GM15510 (cell line): ENCODE results near the gene ADGRD1.

Experiments used
- POLR2A ChIP-seq: IDR thresholded peaks from 3 replicates; pipeline ENCODE4 v1.6.1; 2011; ENCODE audit warnings: borderline replicate concordance; ENCODE audit not compliant: insufficient read length; ENCODE audit errors: extremely low read depth

The ADGRD1 gene

DNA sequence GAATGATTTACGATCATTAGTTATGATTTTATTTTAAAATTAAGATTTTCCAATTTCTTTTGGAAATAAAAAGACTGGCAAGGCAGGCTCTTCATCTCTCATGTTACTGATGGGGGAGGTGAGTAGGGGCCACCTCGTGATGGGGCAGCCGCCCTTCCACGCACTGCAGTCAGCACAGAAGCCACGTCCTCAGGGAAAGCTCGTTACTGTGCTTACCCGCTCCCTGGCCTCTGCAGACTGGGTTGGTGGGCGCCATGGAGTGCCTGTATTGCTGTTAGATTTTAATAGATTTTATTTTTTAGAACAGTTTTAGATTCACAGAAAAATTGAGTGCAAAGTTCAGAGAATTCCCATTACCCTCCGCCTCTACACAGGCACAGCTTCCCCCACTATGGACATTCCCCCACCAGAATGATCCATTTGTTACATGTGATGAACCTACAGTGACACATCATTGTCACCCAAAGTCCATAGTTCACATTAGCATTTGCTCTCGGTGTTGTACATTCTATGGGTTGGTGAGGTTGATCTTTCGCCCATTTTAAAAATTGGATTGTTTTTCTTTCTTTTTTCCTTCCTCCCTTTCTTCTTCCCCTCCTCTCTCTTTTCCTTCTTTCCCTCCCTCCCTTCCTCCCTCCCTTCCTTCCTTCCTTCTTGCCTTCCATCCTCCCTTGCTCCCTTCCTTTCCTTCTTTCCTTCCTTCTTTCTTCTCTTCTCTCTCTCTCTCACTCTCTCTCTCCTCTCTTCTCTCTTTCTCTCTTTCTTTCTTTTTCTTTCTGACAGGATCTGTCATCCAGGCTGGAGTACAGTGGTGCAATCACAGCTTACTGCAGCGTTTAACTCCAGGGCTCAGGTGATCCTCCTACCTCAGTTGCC lies 30.7 kb downstream of the ADGRD1 start:
- TF ChIP-seq POLR2A = no peak

DNA sequence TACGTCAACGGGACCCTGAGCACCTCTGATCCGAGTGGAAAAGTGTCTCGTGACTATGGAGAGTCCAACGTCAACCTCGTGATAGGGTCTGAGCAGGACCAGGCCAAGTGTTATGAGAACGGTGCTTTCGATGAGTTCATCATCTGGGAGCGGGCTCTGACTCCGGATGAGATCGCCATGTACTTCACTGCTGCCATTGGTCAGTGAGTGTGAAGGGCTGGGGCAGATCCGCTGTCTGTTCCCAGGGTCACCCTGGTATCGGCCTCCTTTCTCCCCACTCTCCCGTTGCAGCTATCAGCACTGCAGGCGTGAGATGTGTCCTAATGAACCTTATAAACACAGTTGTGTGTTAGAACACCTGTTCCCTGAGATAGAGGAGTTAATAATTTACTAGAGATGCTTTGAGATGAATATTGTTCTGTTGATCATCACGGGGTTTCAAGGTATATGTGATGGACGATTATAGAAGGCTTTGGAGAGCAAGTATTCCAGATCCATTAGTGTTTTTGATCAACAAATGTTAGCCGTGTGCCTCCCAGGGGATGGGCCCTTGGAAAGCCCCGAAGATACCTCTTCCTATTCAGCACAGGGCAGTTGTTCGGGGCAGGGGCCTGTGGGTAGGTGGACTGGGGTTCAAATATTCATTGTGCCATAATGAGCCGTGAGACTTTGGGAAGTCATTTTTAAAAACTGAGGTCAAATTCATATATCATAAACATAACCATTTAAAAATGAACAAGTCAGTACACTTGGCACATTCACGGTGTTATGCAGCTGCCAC lies 33.6 kb downstream of the ADGRD1 start:
- no peak for TF ChIP-seq POLR2A

DNA sequence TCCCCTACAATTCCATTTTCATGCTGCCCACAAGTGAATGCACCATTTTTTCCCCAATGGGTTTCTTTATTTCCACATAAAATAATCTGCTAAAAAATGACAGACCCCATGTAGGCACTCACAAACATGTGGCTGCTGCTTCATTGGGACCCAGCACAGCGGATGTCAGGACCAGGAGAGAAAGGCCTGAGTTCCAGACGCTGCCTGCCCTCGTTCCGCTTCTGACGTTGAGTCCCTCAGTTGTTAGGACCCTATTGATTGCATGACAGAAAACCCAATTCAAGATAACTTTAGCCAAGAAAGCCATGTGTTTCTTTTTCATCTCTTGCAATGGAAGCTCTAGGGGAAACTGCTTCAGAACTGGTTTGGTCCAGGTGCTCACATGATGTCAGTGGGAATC lies 34.6 kb downstream of the ADGRD1 start:
- no peak for TF ChIP-seq POLR2A

DNA sequence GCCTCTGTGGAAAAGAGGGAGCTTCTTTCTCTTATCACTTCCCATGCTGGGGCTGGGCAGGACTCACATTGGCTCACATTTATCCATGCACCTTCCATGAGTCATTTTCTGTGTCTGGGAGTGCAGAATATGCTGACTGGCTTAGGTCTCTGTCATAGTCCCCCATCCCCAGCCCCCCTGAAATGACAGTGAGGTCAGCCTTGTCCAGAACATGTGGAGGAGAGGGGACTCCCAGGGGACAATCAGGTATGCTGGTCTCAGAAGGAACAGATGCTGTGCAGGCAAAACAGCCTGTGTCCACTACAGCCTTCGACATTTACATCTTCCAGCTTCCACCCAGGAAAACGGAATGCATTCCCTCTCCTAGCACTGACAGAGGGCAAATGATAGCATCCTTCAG lies 35.0 kb downstream of the ADGRD1 start:
- no peak for TF ChIP-seq POLR2A

DNA sequence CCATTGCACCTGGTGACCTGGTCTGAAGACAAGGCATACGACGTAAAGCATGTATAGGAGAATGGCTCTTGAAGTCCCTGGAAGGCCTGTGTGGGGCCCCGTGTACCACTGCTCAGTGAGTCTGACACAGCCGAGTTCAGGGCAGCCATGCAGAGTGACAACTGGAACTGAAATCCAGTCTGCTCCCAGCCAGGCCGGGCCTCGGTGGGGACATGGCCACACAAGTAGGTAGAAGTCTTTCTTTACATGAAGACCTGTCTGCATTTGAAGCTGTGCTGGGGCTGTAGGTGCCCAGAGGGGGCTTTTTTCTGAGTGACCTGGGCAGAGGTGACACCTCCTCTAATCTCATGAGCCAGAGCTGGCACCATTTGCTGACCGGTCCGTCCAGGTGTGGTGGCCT lies 35.7 kb downstream of the ADGRD1 start:
- TF ChIP-seq POLR2A = no peak

DNA sequence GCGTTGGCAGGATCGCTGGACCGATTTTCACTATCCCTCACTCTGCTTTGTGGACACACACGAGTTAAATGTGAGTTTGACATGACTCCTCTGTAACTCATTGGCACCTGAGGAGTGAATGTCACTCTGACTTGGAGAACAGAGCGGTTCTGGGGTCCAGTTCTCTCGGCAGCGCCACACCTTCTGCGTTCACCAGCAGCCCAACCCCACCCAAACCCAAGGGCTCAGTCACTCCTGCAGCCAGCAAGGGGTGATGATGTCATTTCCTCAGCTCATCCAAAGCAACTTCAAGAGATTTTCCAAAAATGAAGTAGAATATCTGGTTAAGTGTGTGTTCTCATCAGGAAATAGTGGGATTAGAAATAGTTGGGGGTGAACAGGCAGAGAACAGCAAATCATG lies 36.3 kb downstream of the ADGRD1 start:
- TF ChIP-seq POLR2A = no peak

DNA sequence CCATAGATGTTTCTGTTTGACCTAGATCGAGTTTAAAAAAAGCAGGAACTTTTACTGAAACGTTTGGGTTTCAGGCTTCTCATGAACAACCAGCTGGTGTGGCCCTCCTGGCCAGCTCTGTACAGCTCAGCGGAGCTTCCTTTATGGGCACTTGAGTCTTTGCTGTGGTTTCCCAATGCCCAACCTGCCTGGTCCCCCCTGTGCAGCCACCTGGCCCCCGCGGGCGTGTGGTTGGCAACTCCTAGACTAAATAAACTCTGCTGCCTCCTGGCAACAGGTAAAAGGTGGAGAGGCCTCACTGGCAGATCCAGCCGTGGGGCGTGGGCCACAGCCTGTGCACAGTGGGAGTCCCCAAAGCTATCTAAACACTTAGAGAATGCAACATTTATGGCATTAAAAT lies 38.7 kb downstream of the ADGRD1 start:
- TF ChIP-seq POLR2A = no peak

DNA sequence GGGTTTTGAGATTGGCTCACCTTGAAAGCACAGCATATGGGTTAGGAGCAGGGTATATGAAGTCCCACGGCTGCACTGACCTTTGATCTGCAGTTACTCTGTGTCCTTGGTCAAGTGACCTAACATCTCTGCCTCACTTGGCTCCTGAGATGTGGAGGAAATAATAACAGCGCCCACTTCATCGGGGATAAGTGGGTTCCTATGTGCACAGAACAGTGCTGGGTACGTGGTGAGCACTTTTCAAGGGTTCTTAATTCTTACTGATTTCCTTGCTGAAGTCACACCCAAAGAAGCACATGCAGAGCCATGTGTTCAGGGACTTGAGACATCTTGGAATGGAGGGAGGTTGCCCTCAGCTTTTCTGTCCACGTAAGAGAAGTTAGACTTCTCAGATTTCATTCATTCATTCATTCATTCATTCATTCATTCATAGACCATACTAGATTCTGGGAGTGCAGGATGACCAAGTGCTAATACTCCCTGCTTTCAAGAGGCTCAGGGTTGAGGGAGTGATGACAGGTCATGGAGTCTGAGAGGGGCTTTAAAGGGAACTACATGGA lies 39.4 kb downstream of the ADGRD1 start:
- TF ChIP-seq POLR2A = no peak

DNA sequence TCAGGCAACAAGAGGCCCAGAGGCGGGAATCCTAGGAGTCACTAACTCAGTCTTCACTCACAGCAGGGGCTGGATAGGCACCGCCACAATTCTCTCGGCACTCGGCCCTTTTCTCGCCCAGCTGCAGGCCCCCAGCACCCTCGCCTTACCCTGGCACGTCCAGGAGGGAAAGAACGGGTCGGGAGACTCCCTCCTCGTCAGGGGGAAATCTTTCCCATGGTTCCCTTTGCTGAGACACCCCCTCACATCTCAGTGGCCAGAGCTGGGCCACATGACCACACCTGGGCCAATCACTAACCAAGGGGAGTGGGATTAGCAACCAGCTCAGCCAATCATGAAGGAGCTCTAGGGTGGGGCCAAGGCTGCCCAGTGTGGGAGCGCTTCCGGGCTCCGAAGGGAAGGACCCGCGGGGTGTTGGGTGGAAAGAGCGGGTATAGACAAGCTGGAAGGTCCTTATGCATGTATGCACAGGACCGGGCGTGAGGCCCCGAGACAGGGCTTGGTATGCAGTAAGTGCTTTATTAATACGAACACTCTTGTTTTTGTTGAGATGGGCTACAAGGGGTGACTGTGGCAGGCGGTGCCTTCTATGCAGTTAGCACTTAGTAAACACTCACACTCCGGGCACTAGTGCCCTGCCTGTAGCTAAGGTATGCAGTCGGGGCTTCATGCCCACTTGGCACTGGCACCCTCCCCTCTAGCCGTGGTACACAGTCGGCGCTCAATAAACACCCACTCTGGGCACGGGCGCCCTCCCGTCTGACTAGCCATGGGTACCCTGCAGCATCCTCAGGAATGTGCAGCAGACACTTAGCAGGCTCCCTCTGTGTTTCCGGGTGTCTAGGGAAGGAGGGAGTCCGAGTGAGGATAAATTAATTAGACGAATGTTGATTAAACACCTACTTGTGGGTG lies 40.3 kb downstream of the ADGRD1 start:
- no peak for TF ChIP-seq POLR2A

DNA sequence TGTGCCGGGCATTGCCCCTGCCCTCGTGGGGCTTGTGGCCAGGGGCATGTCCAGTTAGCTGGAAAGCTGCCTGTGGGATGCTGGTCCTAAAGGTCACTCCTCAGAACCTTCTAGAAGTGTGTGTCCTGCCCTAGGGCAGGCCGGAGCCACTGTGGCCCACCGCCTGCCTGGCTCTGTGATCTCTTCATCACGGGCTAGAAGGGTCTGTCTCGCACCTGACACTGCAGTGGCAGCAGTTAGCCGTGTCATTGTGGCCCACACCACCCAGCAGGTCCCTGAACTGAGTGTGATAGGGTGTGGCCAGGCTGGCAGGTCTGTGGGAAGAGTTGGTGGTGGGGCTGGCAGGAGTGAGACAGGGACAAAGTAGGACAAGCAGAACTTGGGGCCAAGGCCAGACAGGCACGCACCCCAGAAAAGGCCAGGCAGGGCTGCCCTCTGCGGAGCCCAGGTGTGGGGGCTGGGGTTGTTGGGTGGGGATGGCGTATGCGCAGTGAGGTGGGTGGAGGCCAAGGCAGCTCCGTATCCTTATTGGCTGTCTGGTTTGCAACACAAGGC lies 41.2 kb downstream of the ADGRD1 start:
- no peak for TF ChIP-seq POLR2A

DNA sequence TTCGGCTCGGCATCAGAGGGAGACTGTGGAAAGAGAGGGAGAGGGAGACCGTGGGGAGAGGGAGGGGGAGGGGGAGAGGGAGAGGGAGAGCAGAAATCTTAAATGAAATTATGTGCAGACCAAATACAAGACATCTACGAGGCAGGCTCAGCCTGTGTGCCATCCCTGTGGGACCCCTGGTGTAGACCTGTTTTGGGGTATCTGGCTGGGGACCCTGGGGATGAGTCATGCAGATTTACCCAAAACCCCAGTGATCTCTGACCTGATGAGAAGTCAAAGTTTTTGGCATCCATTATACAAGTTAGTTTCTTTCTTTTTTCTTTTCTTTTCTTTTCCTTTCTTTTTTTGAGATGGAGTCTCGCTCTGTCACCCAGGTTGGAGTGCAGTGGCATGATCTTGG lies 44.4 kb downstream of the ADGRD1 start:
- no peak for TF ChIP-seq POLR2A

DNA sequence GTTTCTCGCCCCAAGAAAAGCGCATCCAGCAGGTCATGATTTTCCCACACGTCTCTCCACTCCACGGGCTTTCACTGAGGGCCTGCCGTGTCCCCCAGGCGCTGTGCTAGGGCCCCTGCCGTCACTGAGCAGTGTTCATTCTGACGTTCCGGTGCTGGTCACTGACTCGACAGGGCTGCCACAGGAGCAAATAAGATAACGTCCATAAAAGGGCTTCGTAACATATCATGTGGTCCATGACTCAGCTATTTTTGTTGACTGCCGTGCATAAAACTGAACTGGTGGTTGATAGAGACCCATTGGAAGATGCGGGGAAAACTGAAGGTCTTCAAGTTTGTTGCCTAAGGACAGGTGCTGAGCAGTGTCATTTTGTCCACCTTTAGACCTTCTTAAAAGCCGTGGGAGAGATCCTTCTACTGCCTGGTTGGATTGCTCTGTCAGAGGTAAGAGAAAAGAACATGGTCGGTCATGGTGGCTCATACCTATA lies 46.3 kb downstream of the ADGRD1 start:
- TF ChIP-seq POLR2A = no peak

DNA sequence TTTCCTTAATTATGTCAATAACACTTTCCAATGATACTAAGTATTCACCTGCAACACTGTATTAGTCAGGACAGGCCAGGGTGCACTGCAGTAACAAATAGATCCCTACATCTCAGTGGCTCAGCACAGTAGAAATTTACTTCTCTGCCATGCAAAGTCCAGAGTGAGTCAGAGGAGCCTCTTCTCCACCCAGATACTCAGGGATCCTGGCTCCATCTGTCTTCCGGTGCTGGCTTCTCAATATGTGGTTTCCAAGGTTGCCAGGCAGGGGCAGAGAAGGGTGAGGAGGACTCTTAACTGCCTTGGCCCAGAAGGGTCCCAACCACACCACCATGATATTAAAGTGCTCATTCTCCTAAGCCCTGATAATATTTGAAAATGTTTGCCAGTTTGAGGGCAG lies 47.8 kb downstream of the ADGRD1 start:
- TF ChIP-seq POLR2A = no peak

DNA sequence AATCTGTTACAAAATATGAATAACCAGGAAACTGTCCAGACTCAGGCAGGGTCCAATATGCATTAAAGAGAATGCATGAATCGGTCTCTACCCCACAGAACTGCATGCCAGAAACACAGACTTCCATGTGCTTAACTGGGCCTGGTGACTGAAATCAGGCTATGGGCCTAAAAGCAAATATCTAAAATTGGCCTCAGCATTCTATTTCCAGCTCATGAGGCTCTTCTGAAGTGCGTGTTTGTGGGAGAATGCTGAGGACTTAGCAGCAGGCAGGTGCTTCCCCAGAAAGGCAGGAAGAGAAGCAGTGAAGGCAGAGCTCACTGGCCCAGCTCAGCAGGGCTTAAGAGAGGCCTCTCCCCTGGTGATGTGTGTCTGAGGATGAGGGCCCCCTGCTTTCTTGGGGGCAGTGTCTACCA lies 48.5 kb downstream of the ADGRD1 start:
- no peak for TF ChIP-seq POLR2A
